SU-DHL-6 (cell line): Measurements from ENCODE around the gene ANO9.
"Not testable (repeated sequence)": the region's sequence is repeated elsewhere in the genome, so short reads cannot be mapped to it uniquely, and the experiment has no call there.

ENCODE experiments used
- H2AFZ ChIP-seq: fragments of 200-600 bp; sonication (generic); 2 replicates; pipeline ENCODE4 v1.6.1; 2014; ENCODE audit warnings: low read depth, mild to moderate bottlenecking, moderate library complexity, mixed read lengths, antibody characterized with exemption, low read length; ENCODE audit not compliant: severe bottlenecking
- H3F3A ChIP-seq: fragments of 200-600 bp; shearing (Covaris generic); 2 replicates; pipeline ENCODE4 v1.6.0; 2016; ENCODE audit warnings: antibody characterized with exemption, mild to moderate bottlenecking; ENCODE audit not compliant: insufficient read depth
- H3K27ac ChIP-seq: fragments of 200-600 bp; sonication (generic); 2 replicates; pipeline ENCODE4 v1.5.1; 2016; ENCODE audit warnings: low read depth, mild to moderate bottlenecking, low read length, moderate library complexity, mixed read lengths
- H3K27me3 ChIP-seq: fragments of 200-600 bp; sonication (generic), shearing (Covaris generic); 2 replicates; pipeline ENCODE4 v1.6.0; 2014; ENCODE audit warnings: mild to moderate bottlenecking, low read length
- H3K36me3 ChIP-seq: fragments of 200-600 bp; sonication (generic); 2 replicates; pipeline ENCODE4 v1.6.1; 2014; ENCODE audit warnings: mild to moderate bottlenecking, low read length, mixed read lengths
- H3K4me2 ChIP-seq: fragments of 300-600, 200-600 bp; shearing (Covaris generic), sonication (generic); 2 replicates; pipeline ENCODE4 v1.6.0; 2014; ENCODE audit warnings: low read length, low read depth, mild to moderate bottlenecking; ENCODE audit not compliant: poor library complexity, severe bottlenecking
- H3K4me3 ChIP-seq: fragments of 200-600 bp; sonication (generic); 2 replicates; pipeline ENCODE4 v1.5.1; 2014; ENCODE audit warnings: antibody characterized with exemption, low read length, mild to moderate bottlenecking, mixed read lengths; ENCODE audit not compliant: insufficient read depth, poor library complexity, severe bottlenecking
- H3K79me2 ChIP-seq: fragments of 200-600 bp; sonication (generic); 2 replicates; pipeline ENCODE4 v1.6.1; 2014; ENCODE audit warnings: mild to moderate bottlenecking, low read length, moderate library complexity; ENCODE audit not compliant: insufficient read depth
- H3K9ac ChIP-seq: fragments of 200-600 bp; sonication (generic); 2 replicates; pipeline ENCODE4 v1.7.0; 2014; ENCODE audit warnings: mild to moderate bottlenecking, low read length
- H3K9me2 ChIP-seq: fragments of 200-600 bp; sonication (generic); replicated peaks from 2 replicates; pipeline ENCODE4 v1.6.1; 2014; ENCODE audit warnings: low read length; ENCODE audit not compliant: insufficient read depth
- H3K9me3 ChIP-seq: fragments of 200-600 bp; sonication (generic); 2 replicates; pipeline ENCODE4 v1.6.1; 2014; ENCODE audit warnings: low read length, mixed read lengths; ENCODE audit not compliant: insufficient read depth
- H4K20me1 ChIP-seq: fragments of 200-600 bp; sonication (generic); 2 replicates; pipeline ENCODE4 v1.6.1; 2014; ENCODE audit warnings: low read depth, mild to moderate bottlenecking, antibody characterized with exemption, low read length, moderate library complexity, mixed read lengths
- CTCF ChIP-seq: fragments of 200-600 bp; sonication (generic); IDR thresholded peaks from one replicate; pipeline ENCODE4 v1.5.1; 2017; ENCODE audit warnings: antibody characterized with exemption, mild to moderate bottlenecking, low read length, moderate library complexity; ENCODE audit not compliant: insufficient read depth, poor library complexity, severe bottlenecking
- EZH2phosphoT487 ChIP-seq: fragments of 200-600 bp; sonication (generic), shearing (Covaris generic); conservative IDR thresholded peaks from 2 replicates; pipeline ENCODE4 v1.6.1; 2018; ENCODE audit warnings: mild to moderate bottlenecking, antibody characterized with exemption, low read length, moderate library complexity, mixed read lengths

The ANO9 gene

DNA sequence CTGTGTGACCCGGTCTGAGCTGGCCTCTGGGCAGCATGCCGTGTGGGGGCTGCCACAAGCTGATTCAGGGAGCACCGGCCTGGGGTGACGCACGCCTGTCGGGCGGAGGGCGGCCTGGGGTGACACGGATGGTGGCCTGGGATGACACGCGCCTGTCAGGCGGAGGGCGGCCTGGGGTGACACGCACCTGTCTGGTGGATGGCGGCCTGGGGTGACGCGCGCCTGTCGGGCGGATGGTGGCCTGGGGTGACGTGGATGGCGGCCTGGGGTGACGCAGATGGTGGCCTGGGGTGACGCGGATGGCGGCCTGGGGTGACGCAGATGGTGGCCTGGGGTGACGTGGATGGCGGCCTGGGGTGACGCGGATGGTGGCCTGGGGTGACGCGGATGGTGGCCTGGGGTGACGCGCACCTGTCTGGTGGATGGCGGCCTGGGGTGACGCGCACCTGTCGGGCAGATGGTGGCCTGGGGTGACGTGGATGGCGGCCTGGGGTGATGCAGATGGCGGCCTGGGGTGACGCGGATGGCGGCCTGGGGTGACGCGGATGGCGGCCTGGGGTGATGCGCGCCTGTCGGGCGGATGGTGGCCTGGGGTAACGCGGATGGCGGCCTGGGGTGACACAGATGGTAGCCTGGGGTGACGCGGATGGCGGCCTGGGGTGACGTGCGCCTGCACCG, 29.8 kb upstream of the ANO9 start:
- no peaks in the 10 kb centered on the region for H3K36me3 ChIP-seq
- H3K9ac ChIP-seq, result no peak overlapping the region
- no peak for TF ChIP-seq CTCF
- TF ChIP-seq EZH2phosphoT487, result no peak
- no peaks in the 10 kb centered on the region for H3K9me3 ChIP-seq
- no peak overlapping the region for H3K4me2 ChIP-seq
- H3K9me2 ChIP-seq, result no peaks in the 10 kb centered on the region
- H3K4me3 ChIP-seq, result no peak overlapping the region
- no peaks in the 10 kb centered on the region for H3K27me3 ChIP-seq
- H2AFZ ChIP-seq, result no peak overlapping the region
- no peaks in the 10 kb centered on the region for H3F3A ChIP-seq
- H3K79me2 ChIP-seq, result no peaks in the 10 kb centered on the region
- H3K27ac ChIP-seq, result no peak overlapping the region
- no peaks in the 10 kb centered on the region for H4K20me1 ChIP-seq

GRCh38 chr11:469684-470560, 28.1 kb upstream of the ANO9 start:
- H3K79me2 ChIP-seq, result no peaks in the 10 kb centered on the region
- H3K9me2 ChIP-seq, result no peaks in the 10 kb centered on the region
- H3K9ac ChIP-seq, result no peak overlapping the region
- H3K36me3 ChIP-seq, result no peaks in the 10 kb centered on the region
- H2AFZ ChIP-seq, result no peak overlapping the region
- no peak overlapping the region for H3K4me2 ChIP-seq
- H3K4me3 ChIP-seq, result no peak overlapping the region
- TF ChIP-seq EZH2phosphoT487 (no peak), CTCF (no peak)
- H3K9me3 ChIP-seq, result no peaks in the 10 kb centered on the region
- no peaks in the 10 kb centered on the region for H4K20me1 ChIP-seq
- no peak overlapping the region for H3K27ac ChIP-seq
- H3F3A ChIP-seq, result no peaks in the 10 kb centered on the region
- H3K27me3 ChIP-seq, result no peaks in the 10 kb centered on the region

DNA sequence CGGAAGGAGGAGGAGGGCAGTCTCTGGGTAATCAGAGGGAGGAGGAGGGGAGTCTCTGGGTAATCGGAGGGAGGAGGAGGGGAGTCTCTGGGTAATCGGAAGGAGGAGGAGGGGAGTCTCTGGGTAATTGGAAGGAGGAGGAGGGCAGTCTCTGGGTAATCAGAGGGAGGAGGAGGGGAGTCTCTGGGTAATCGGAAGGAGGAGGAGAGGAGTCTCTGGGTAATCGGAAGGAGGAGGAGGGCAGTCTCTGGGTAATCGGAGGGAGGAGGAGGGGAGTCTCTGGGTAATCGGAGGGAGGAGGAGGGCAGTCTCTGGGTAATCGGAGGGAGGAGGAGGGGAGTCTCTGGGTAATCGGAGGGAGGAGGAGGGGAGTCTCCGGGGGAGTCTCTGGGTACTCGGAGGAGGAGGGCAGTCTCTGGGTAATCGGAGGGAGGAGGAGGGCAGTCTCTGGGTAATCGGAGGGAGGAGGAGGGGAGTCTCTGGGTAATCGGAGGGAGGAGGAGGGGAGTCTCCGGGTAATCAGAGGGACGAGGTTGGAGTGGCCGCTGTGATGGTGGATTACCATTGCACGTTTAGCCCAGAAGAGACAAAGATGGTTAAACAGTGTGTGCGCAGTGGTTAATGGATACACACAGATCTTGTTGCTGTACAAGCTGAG, 27.3 kb upstream of the ANO9 start:
- not testable (repeated sequence) for H3K9ac ChIP-seq, H3K9me2 ChIP-seq, H3K79me2 ChIP-seq, H3K36me3 ChIP-seq, H4K20me1 ChIP-seq, H3K27me3 ChIP-seq, H3K27ac ChIP-seq, H3K4me3 ChIP-seq, H3F3A ChIP-seq, H3K4me2 ChIP-seq, H3K9me3 ChIP-seq, H2AFZ ChIP-seq
